ENCODE data around the gene TTLL5. TPM values are rescaled to one million over a fixed set of nuclear protein-coding genes. Genes with fewer than 3 reads are reported as not detected.

TTLL5 gene
- polyA plus RNA-seq, 2 of the 4 experiments (the other 2 are of a cell fraction) = 18.8 to 23.7 TPM

DNA sequence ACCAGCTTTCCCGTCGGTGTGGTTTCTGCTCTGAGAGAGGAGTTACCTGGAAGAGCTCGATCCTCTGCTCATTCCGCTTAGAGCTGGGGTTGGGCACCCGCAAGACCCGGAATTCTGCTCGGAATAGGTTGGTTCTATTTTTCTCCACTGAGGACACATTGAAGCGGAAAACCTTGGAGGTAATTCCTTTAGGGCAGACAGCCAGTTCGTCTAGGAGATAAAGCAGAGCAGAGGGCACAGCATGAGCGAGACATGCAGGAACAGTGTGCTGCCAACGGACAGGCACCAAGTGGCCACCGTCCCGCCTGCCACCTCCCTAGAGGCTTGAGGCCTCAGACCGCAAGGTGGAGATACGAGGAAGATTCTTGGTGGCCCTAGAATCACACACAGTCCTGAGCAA is 310.5 kb downstream of the TTLL5 start:
- ChIA-PET CTCF (interaction anchor here (0.9 to 6.2 kb wide), 4 partner anchors 9 to 261 kb away, joined by 3 to 36 read pairs (median 18); partner anchors contain the start of gene TGFB3), POLR2A (no interaction called here)
- Histone ChIP-seq H3K4me1 (no peaks in the 10 kb centered on the region), H3K27ac (no peak overlapping the region), H3K4me3 (no peak overlapping the region), H3K4me2 (no peak overlapping the region), H3K9me3 (no peaks in the 10 kb centered on the region)
- no peak for FAIRE-seq
- ATAC-seq = no peak
- no peak for TF ChIP-seq ZC3H11A (IDR thresholded peaks at IDR 0.05)
- TF ChIP-seq, protein P1, sequence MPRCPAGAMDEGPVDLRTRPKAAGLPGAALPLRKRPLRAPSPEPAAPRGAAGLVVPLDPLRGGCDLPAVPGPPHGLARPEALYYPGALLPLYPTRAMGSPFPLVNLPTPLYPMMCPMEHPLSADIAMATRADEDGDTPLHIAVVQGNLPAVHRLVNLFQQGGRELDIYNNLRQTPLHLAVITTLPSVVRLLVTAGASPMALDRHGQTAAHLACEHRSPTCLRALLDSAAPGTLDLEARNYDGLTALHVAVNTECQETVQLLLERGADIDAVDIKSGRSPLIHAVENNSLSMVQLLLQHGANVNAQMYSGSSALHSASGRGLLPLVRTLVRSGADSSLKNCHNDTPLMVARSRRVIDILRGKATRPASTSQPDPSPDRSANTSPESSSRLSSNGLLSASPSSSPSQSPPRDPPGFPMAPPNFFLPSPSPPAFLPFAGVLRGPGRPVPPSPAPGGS (IDR thresholded peaks at IDR 0.05) = no peak
- no peak for TF ChIP-seq FOSL2 (IDR thresholded peaks at IDR 0.05)
- no peak for TF ChIP-seq FOSL2 (CRISPR knock-in tag; IDR thresholded peaks at IDR 0.05)
- TF ChIP-seq ZNF302 (CRISPR knock-in tag; IDR thresholded peaks at IDR 0.05) = no peak
- TF ChIP-seq JUN (IDR thresholded peaks at IDR 0.05) = no peak
- TF ChIP-seq EHMT2 (IDR thresholded peaks at IDR 0.05; ENCODE audit: low read depth) = no peak
- 94% methylated on average over 15 of the region's 15 CpGs for WGBS (ENCODE audit: missing lambda C conversion rate)
- DNase-seq (ENCODE audit: low read depth in 1 of 2, low spot score in 1 of 2) = no peak

DNA sequence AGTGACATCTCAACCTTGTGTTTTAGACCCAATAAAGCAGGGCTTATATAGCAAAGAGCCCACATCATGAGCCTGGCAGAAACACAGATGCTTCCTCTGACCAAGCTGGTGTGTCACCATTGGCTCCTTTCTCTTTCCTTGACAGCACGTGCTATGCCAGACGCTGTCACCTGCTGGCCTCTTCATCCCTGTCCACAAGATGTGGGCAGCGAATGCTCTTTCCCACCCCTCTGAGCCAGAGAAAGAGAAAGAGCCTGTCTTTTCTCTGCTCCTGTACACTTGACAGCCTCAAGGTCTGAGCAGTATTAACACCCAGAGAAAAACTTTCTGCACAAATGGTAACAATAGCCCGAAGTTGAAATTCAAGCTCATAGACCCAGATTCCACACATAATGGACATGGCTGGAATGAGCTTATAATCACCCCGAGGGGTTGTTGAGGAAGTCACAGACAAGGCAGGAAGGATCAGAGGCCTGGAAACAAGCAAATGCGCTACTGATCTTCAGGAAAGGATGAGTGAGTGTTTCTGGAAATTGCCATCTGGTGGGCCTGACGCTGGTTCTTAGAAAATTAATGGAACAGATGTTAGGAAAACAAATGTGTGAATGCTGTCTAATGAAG is 311.9 kb downstream of the TTLL5 start:
- FAIRE-seq (no peak), DNase-seq (ENCODE audit: low read depth in 1 of 2, low spot score in 1 of 2) (no peak), ATAC-seq (no peak)
- ChIA-PET CTCF (interaction anchor here (1.6 to 14.3 kb wide), 4 partner anchors 9 to 395 kb away, joined by 3 to 448 read pairs (median 12); partner anchors contain the start of gene TGFB3), POLR2A (no interaction called here)
- TF ChIP-seq MYC (IDR thresholded peaks at IDR 0.05; ENCODE audit: borderline replicate concordance, low read length) (no peak), TP53 (CRISPR knock-in tag; IDR thresholded peaks at IDR 0.05) (no peak), MAFK (IDR thresholded peaks at IDR 0.05; ENCODE audit: partially characterized antibody) (no peak), HDAC2 (IDR thresholded peaks at IDR 0.05) (no peak), FOSB (CRISPR knock-in tag; IDR thresholded peaks at IDR 0.05) (no peak), HOXB13 (CRISPR knock-in tag; IDR thresholded peaks at IDR 0.05; ENCODE audit: low read depth) (no peak), PHF8 (IDR thresholded peaks at IDR 0.05; ENCODE audit: borderline replicate concordance, low read depth) (no peak)
- TF ChIP-seq, protein P2, sequence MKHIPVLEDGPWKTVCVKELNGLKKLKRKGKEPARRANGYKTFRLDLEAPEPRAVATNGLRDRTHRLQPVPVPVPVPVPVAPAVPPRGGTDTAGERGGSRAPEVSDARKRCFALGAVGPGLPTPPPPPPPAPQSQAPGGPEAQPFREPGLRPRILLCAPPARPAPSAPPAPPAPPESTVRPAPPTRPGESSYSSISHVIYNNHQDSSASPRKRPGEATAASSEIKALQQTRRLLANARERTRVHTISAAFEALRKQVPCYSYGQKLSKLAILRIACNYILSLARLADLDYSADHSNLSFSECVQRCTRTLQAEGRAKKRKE (CRISPR knock-in tag; IDR thresholded peaks at IDR 0.05; ENCODE audit: low read depth) = no peak
- H3K4me1 ChIP-seq = peaks cover 11% of the 10 kb centered on the region; the same call in 2 of the 3 replicates
- H3K4me2 ChIP-seq = no peak overlapping the region
- WGBS (ENCODE audit: missing lambda C conversion rate) = 67% methylated on average over 7 of the region's 7 CpGs
- no peak overlapping the region for H3K27ac ChIP-seq
- no peaks in the 10 kb centered on the region for H3K9me3 ChIP-seq
- H3K4me3 ChIP-seq = no peak overlapping the region

DNA sequence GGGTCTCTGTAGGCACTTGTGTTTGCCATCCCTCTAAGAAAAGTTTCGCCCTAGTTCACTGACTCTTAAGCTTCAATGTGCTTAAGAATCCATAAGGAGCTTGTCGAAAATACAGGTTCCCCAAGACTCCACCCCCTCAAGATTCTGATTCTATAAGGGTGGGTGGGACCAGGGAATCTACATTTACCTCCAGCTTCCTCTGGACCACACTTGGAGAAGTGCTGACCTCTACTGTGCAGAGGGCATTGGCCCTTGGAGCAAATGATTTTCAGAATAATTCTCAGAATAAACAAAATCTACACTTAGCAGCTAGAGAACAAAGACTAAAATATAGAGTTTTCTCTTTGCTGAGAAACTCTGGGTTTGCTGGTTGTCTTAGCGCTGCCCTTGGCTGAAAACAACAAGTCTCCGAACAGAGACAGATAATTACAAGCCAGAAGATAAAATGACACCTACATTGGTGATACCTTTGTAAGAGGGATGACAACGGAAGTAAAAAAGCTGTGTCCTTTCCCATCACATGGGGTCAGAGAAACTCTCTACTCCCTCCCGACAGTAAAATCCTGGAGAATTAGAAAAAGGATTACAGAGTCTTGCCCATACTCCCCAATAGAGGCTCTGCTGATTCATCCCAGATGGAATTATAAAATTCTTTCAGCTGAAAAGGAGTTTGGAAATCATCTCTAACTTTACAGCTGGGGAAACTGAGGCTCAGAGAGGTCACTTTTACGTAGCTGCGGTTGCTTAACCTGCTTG is 316.0 kb downstream of the TTLL5 start:
- TF ChIP-seq RAD21 (conservative IDR thresholded peaks at IDR 0.05 in 1 of 2, IDR thresholded peaks at IDR 0.05 in 1 of 2) (0 out of 5 replicates have a peak, but pooled peaks of 1 of the 2 experiments have one; percentile 6), NPAS2 (CRISPR knock-in tag; IDR thresholded peaks at IDR 0.05; ENCODE audit: borderline replicate concordance) (no peak)
- FAIRE-seq (no peak), ATAC-seq (no peak), DNase-seq (ENCODE audit: low read depth in 1 of 2, low spot score in 1 of 2) (no peak)
- ChIA-PET CTCF (interaction anchor here (0.6 to 14.3 kb wide), 8 partner anchors 12 to 400 kb away, joined by 3 to 448 read pairs (median 4); no protein-coding TSS in a partner anchor), POLR2A (no interaction called here)
- Histone ChIP-seq H3K27ac (peak overlapping the region in 1 of 2 experiments; percentile 1; a peak in 1 of 6 replicates), H3K4me3 (no peak overlapping the region), H3K9me3 (no peaks in the 10 kb centered on the region), H3K4me2 (peak overlapping the region; percentile 36; the same call in 1 of the 3 replicates), H3K4me1 (peaks cover 18% of the 10 kb centered on the region; the same call in 2 of the 3 replicates)
- 68% methylated on average over 8 of the region's 8 CpGs for WGBS (ENCODE audit: missing lambda C conversion rate)

Measured in A549 (cell line).